ENCODE data around the gene MYL4.

Gene MYL4

GRCh38 chr17:47272491-47272890 lies 63.3 kb downstream of the MYL4 start:
- no peak for DNase-seq (ENCODE audit: low spot score)

GRCh38 chr17:47273245-47273644 lies 64.1 kb downstream of the MYL4 start:
- DNase-seq (ENCODE audit: low spot score) = no peak

Small RNA genes lying within 50 kb of the gene (small RNA-seq; reads per million reads assigned to genes)
- gene RNU7-186P = 0 reads per million in 2 experiments

Measured in SK-N-DZ (cell line).